ENCODE measurements around the gene IER5L. TPM values are rescaled to one million over a fixed set of nuclear protein-coding genes. Genes with fewer than 3 reads are reported as not detected.

IER5L gene
- polyA plus RNA-seq, 1 of the 3 experiments (the other 2 are of a cell fraction), result 16.2 TPM

- no peak for DNase-seq
- H3K9me3 ChIP-seq, result no peaks in the 10 kb centered on the region
- H3K4me3 ChIP-seq (ENCODE audit: low read depth in 2 of 2, low read length in 1 of 2), result no peak overlapping the region
- no peaks in the 10 kb centered on the region for H3K27me3 ChIP-seq (ENCODE audit: insufficient read depth)
- H3K36me3 ChIP-seq (replicated peaks in 1 of 2; ENCODE audit: control insufficient read depth in 1 of 2, insufficient read depth in 2 of 2, low read length in 1 of 2), result no peaks in the 10 kb centered on the region
- CTCF ChIA-PET, result interaction anchor here (1.5 kb wide), 1 partner anchor 54 kb away, joined by 4 read pairs; no protein-coding TSS in a partner anchor
- 98% methylated on average over 10 of the region's 10 CpGs for WGBS (ENCODE audit: low lambda C conversion rate)
- peaks cover 3% of the 10 kb centered on the region for H3F3A ChIP-seq (replicated peaks; ENCODE audit: insufficient read depth)
- no peak overlapping the region for H3K27ac ChIP-seq (ENCODE audit: low read depth in 2 of 2, low read length in 1 of 2)
- peaks cover 7 to 9% of the 10 kb centered on the region in 2 experiments; a peak in 2 of 4 replicates for H3K4me1 ChIP-seq (ENCODE audit: control insufficient read depth in 1 of 2, insufficient read depth in 2 of 2, low read depth in 1 of 2, low read length in 1 of 2)
- H3K9me2 ChIP-seq, result no peaks in the 10 kb centered on the region
- no peak overlapping the region for H3K4me2 ChIP-seq
- POLR2A ChIA-PET, result no interaction called here
- no peaks in the 10 kb centered on the region for H3K79me2 ChIP-seq (ENCODE audit: insufficient read depth)
- no peak overlapping the region for H3K9ac ChIP-seq
- TF ChIP-seq TAF1 (IDR thresholded peaks at IDR 0.05; ENCODE audit: borderline replicate concordance, low read depth, low read length) (no peak), ELF1 (IDR thresholded peaks at IDR 0.05) (no peak), RCOR1 (IDR thresholded peaks at IDR 0.05; ENCODE audit: low read length) (no peak), FOXJ3 (CRISPR knock-in tag; IDR thresholded peaks at IDR 0.05) (no peak), MAX (IDR thresholded peaks at IDR 0.05; ENCODE audit: low read depth) (no peak), POLR2AphosphoS5 (IDR thresholded peaks at IDR 0.05; ENCODE audit: low read depth, low read length) (no peak), FOXM1 (IDR thresholded peaks at IDR 0.05; ENCODE audit: low read depth) (no peak), RXRA (IDR thresholded peaks at IDR 0.05; ENCODE audit: borderline replicate concordance, low read depth) (no peak), SMC3 (IDR thresholded peaks at IDR 0.05; ENCODE audit: low read depth, low read length) (no peak), MXI1 (IDR thresholded peaks at IDR 0.05; ENCODE audit: low read depth, low read length) (no peak), NRF1 (IDR thresholded peaks at IDR 0.05; ENCODE audit: low read depth, low read length) (no peak), GATA2 (CRISPR knock-in tag; IDR thresholded peaks at IDR 0.05) (no peak)
- no peaks in the 10 kb centered on the region for H4K20me1 ChIP-seq (ENCODE audit: insufficient read depth)
- H2AFZ ChIP-seq (ENCODE audit: low read depth), result no peak overlapping the region
Observed at GRCh38 chr9:129227843-129228189, 49.8 kb upstream of the IER5L start.

- CTCF ChIA-PET, result no interaction called here
- Histone ChIP-seq H3K27ac (ENCODE audit: low read depth in 2 of 2, low read length in 1 of 2) (peak overlapping the region; percentile 61 to 62; a peak in 3 of 4 replicates), H2AFZ (ENCODE audit: low read depth) (peak overlapping the region; percentile 70; the same call in 1 of the 2 replicates), H3K4me2 (0 out of 2 replicates have a peak overlapping the region, but pooled peaks have one; percentile 15), H3K27me3 (ENCODE audit: insufficient read depth) (no peaks in the 10 kb centered on the region), H3K9ac (peak overlapping the region; percentile 11; the same call in 1 of the 2 replicates), H3K9me3 (no peaks in the 10 kb centered on the region), H3K4me3 (ENCODE audit: low read depth in 2 of 2, low read length in 1 of 2) (no peak overlapping the region), H3K79me2 (ENCODE audit: insufficient read depth) (no peaks in the 10 kb centered on the region), H3F3A (replicated peaks; ENCODE audit: insufficient read depth) (peaks cover 3% of the 10 kb centered on the region), H3K4me1 (ENCODE audit: control insufficient read depth in 1 of 2, insufficient read depth in 2 of 2, low read depth in 1 of 2, low read length in 1 of 2) (peaks cover 7 to 9% of the 10 kb centered on the region in 2 experiments; a peak in 2 of 4 replicates), H3K9me2 (no peaks in the 10 kb centered on the region), H4K20me1 (ENCODE audit: insufficient read depth) (no peaks in the 10 kb centered on the region), H3K36me3 (replicated peaks in 1 of 2; ENCODE audit: control insufficient read depth in 1 of 2, insufficient read depth in 2 of 2, low read length in 1 of 2) (no peaks in the 10 kb centered on the region)
- POLR2A ChIA-PET, result no interaction called here
- 21% methylated on average over 12 of the region's 12 CpGs for WGBS (ENCODE audit: low lambda C conversion rate)
- DNase-seq, result peak; percentile 87
- peak; percentile 60; the same call in 1 of the 2 replicates for TF ChIP-seq TAF1 (IDR thresholded peaks at IDR 0.05; ENCODE audit: borderline replicate concordance, low read depth, low read length)
- peak; percentile 73 for TF ChIP-seq SIN3A (IDR thresholded peaks at IDR 0.05; ENCODE audit: borderline replicate concordance, low read depth, low read length)
- no peak for TF ChIP-seq ELF1 (IDR thresholded peaks at IDR 0.05)
- TF ChIP-seq EZH2phosphoT487 (IDR thresholded peaks at IDR 0.05; ENCODE audit: borderline replicate concordance, low read depth), result no peak
- TF ChIP-seq ZBTB33 (IDR thresholded peaks at IDR 0.05; ENCODE audit: borderline replicate concordance, low read depth), result no peak
- TF ChIP-seq POLR2AphosphoS5 (IDR thresholded peaks at IDR 0.05; ENCODE audit: low read depth, low read length), result peak; percentile 57; the same call in 1 of the 2 replicates
- TF ChIP-seq PBX3 (IDR thresholded peaks at IDR 0.05), result peak; percentile 78
- TF ChIP-seq RCOR1 (IDR thresholded peaks at IDR 0.05; ENCODE audit: low read length), result peak; percentile 44; the same call in 1 of the 2 replicates
- no peak for TF ChIP-seq MXI1 (IDR thresholded peaks at IDR 0.05; ENCODE audit: low read depth, low read length)
- no peak for TF ChIP-seq MEF2A (IDR thresholded peaks at IDR 0.05; ENCODE audit: borderline replicate concordance, low read depth)
- TF ChIP-seq USF1 (IDR thresholded peaks at IDR 0.05; ENCODE audit: borderline replicate concordance, low read depth), result no peak
- no peak for TF ChIP-seq RXRA (IDR thresholded peaks at IDR 0.05; ENCODE audit: borderline replicate concordance, low read depth)
- TF ChIP-seq FOXJ3 (CRISPR knock-in tag; IDR thresholded peaks at IDR 0.05), result no peak
- 0 out of 2 replicates have a peak, but pooled peaks have one; percentile 18 for TF ChIP-seq REST (IDR thresholded peaks at IDR 0.05; ENCODE audit: low read depth, low read length)
Observed at GRCh38 chr9:129225815-129226214, 47.8 kb upstream of the IER5L start.

Data from SK-N-SH (cell line).